Fibroblast of lung (primary cell): ENCODE data around the gene NDUFAF8. TPM values are rescaled to one million over a fixed set of nuclear protein-coding genes. Genes with fewer than 3 reads are reported as not detected.

Source experiments
- DNase-seq, 2 donors: peaks; one replicate each; pipeline versions ENCODE4 v3.0.0 to v3.0.0-alpha.2; 2010; ENCODE audit warnings: low read depth in 2 of 2
- H2AFZ ChIP-seq: 2 replicates; pipeline ENCODE4 v1.5.1; 2012; ENCODE audit warnings: low read length, control low read depth, inconsistent platforms
- H3K27ac ChIP-seq: 2 replicates; pipeline ENCODE4 v1.5.1; 2011; ENCODE audit warnings: low read length, control low read depth; ENCODE audit not compliant: insufficient read depth
- H3K27me3 ChIP-seq: 2 replicates; pipeline ENCODE4 v1.5.1; 2011; ENCODE audit warnings: mild to moderate bottlenecking, low read length; ENCODE audit not compliant: control insufficient read depth, insufficient read depth
- H3K36me3 ChIP-seq: 2 replicates; pipeline ENCODE4 v1.5.1; 2011; ENCODE audit warnings: low read length; ENCODE audit not compliant: control insufficient read depth, insufficient read depth
- H3K4me1 ChIP-seq: 2 replicates; pipeline ENCODE4 v1.5.1; 2011; ENCODE audit warnings: low read length; ENCODE audit not compliant: control insufficient read depth, insufficient read depth; ENCODE audit errors: extremely low read depth
- H3K4me2 ChIP-seq: 2 replicates; pipeline ENCODE4 v1.5.1; 2011; ENCODE audit warnings: low read length, control low read depth; ENCODE audit not compliant: insufficient read depth; ENCODE audit errors: extremely low read depth
- H3K4me3 ChIP-seq, 4 experiments: fragments of 200-600 bp in 1 of 4; sonication (generic) in 1 of 4; replicated peaks in 1 of 4; 2 replicates each; pipeline ENCODE4 v1.5.1; 2011 to 2016; ENCODE audit warnings: low read length in 4 of 4, low read depth in 3 of 4, mild to moderate bottlenecking in 3 of 4, control low read depth in 2 of 4, inconsistent platforms in 1 of 4, mixed read lengths in 1 of 4; ENCODE audit not compliant: insufficient read depth in 1 of 4; ENCODE audit errors: control extremely low read depth in 1 of 4
- H3K79me2 ChIP-seq: 2 replicates; pipeline ENCODE4 v1.5.1; 2012; ENCODE audit warnings: mild to moderate bottlenecking, low read length, inconsistent platforms; ENCODE audit not compliant: control insufficient read depth, insufficient read depth
- H3K9ac ChIP-seq: 2 replicates; pipeline ENCODE4 v1.5.1; 2011; ENCODE audit warnings: mild to moderate bottlenecking, low read length, control low read depth; ENCODE audit not compliant: insufficient read depth
- H3K9me3 ChIP-seq: 2 replicates; pipeline ENCODE4 v1.5.1; 2012; ENCODE audit warnings: low read depth, low read length; ENCODE audit not compliant: control insufficient read depth, insufficient read depth
- H4K20me1 ChIP-seq: 2 replicates; pipeline ENCODE4 v1.5.1; 2011; ENCODE audit warnings: low read length; ENCODE audit not compliant: control insufficient read depth, insufficient read depth; ENCODE audit errors: extremely low read depth
- CTCF ChIP-seq, 2 donors: IDR thresholded peaks in 1 of 2; conservative IDR thresholded peaks in 1 of 2; 1 replicate in 1 of 2; 2 replicates in 1 of 2; pipeline ENCODE4 v1.5.1; 2011 to 2012; ENCODE audit warnings: low read length in 2 of 2, control low read depth in 1 of 2, inconsistent platforms in 1 of 2, low read depth in 1 of 2, mild to moderate bottlenecking in 1 of 2
- EZH2 ChIP-seq: IDR thresholded peaks from 2 replicates; pipeline ENCODE4 v1.5.1; 2012; ENCODE audit warnings: low read length, control low read depth, mild to moderate bottlenecking; ENCODE audit errors: missing control alignments
- polyA plus RNA-seq, 2 donors: library from polyadenylated mRNA; depleted of rRNA in 1 of 2; stranded (reverse) in 1 of 2; unstranded in 1 of 2; fragments of >200 nt; gene quantifications; 2 replicates each; pipeline ENCODE4 v1.2.1, GENCODE V29; 2011 to 2012; ENCODE audit warnings: missing spikeins in 1 of 2
- total RNA-seq: library from RNA; depleted of rRNA; stranded (reverse); fragments of >200 nt; gene quantifications from 2 replicates; pipeline ENCODE4 v1.2.1, GENCODE V29; 2014

NDUFAF8 gene
- total and polyA plus RNA-seq, 2 donors (not counting 1 experiment from before 2014, with no cell fraction given): 41.9 to 102 TPM

- no peak overlapping the region for H3K9ac ChIP-seq
- H2AFZ ChIP-seq: no peak overlapping the region
- no peak for TF ChIP-seq CTCF (conservative IDR thresholded peaks at IDR 0.05 in 1 of 2, IDR thresholded peaks at IDR 0.05 in 1 of 2; ENCODE audit: low read depth in 1 of 2, low read length in 2 of 2)
- TF ChIP-seq EZH2: no peak
- no peak for DNase-seq
- no peak overlapping the region for H3K27ac ChIP-seq
- no peaks in the 10 kb centered on the region for H4K20me1 ChIP-seq
- no peaks in the 10 kb centered on the region for H3K9me3 ChIP-seq
- no peaks in the 10 kb centered on the region for H3K4me1 ChIP-seq
- no peak overlapping the region for H3K4me2 ChIP-seq
- no peak overlapping the region for H3K4me3 ChIP-seq
- H3K36me3 ChIP-seq: no peaks in the 10 kb centered on the region
- no peaks in the 10 kb centered on the region for H3K27me3 ChIP-seq
- H3K79me2 ChIP-seq: no peaks in the 10 kb centered on the region
Measured at GRCh38 chr17:81196505-81197408, 42.4 kb upstream of the NDUFAF8 start.

- no peaks in the 10 kb centered on the region for H3K36me3 ChIP-seq
- no peak overlapping the region for H3K4me3 ChIP-seq
- no peak overlapping the region for H3K4me2 ChIP-seq
- no peaks in the 10 kb centered on the region for H3K27me3 ChIP-seq
- no peaks in the 10 kb centered on the region for H3K9me3 ChIP-seq
- no peak overlapping the region for H2AFZ ChIP-seq
- H4K20me1 ChIP-seq: no peaks in the 10 kb centered on the region
- no peak for DNase-seq
- no peak overlapping the region for H3K9ac ChIP-seq
- no peak overlapping the region for H3K27ac ChIP-seq
- TF ChIP-seq EZH2 (no peak), CTCF (conservative IDR thresholded peaks at IDR 0.05 in 1 of 2, IDR thresholded peaks at IDR 0.05 in 1 of 2; ENCODE audit: low read depth in 1 of 2, low read length in 2 of 2) (no peak)
- H3K79me2 ChIP-seq: no peaks in the 10 kb centered on the region
- H3K4me1 ChIP-seq: no peaks in the 10 kb centered on the region
Measured at GRCh38 chr17:81197409-81197795, 41.7 kb upstream of the NDUFAF8 start.

GRCh38 chr17:81197831-81198490 is 41.2 kb upstream of the NDUFAF8 start:
- H2AFZ ChIP-seq: no peak overlapping the region
- no peak overlapping the region for H3K4me2 ChIP-seq
- no peak overlapping the region for H3K9ac ChIP-seq
- H3K36me3 ChIP-seq: no peaks in the 10 kb centered on the region
- no peak for DNase-seq
- H4K20me1 ChIP-seq: no peaks in the 10 kb centered on the region
- no peaks in the 10 kb centered on the region for H3K4me1 ChIP-seq
- H3K27me3 ChIP-seq: no peaks in the 10 kb centered on the region
- no peaks in the 10 kb centered on the region for H3K9me3 ChIP-seq
- H3K79me2 ChIP-seq: no peaks in the 10 kb centered on the region
- H3K27ac ChIP-seq: no peak overlapping the region
- H3K4me3 ChIP-seq: no peak overlapping the region
- TF ChIP-seq EZH2 (no peak), CTCF (conservative IDR thresholded peaks at IDR 0.05 in 1 of 2, IDR thresholded peaks at IDR 0.05 in 1 of 2; ENCODE audit: low read depth in 1 of 2, low read length in 2 of 2) (no peak)
